Mucosa of descending colon (tissue), 3 donors: Measurements from ENCODE around the gene IRF6. TPM values are rescaled to one million over a fixed set of nuclear protein-coding genes. Genes with fewer than 3 reads are reported as not detected.

ENCODE experiments used
- ATAC-seq: fragments of 200-7000 bp; cut with Tn5 transposase; one replicate; pipeline ENCODE4 v1.9.1; 2020; ENCODE audit warnings: mild to moderate bottlenecking, moderate library complexity
- DNase-seq, 3 donors: peaks; one replicate each; pipeline ENCODE4 v3.0.0-alpha.2; 2020
- H3K36me3 ChIP-seq: fragments of 200-600 bp; one replicate; pipeline ENCODE4 v1.8.0; 2021; ENCODE audit warnings: low read depth, mild to moderate bottlenecking
- H3K4me1 ChIP-seq: fragments of 200-600 bp; one replicate; pipeline ENCODE4 v1.8.0; 2021; ENCODE audit warnings: low read depth, mild to moderate bottlenecking
- H3K4me3 ChIP-seq: fragments of 200-600 bp; one replicate; pipeline ENCODE4 v1.8.0; 2021; ENCODE audit warnings: mild to moderate bottlenecking
- H3K9me3 ChIP-seq: fragments of 200-600 bp; one replicate; pipeline ENCODE4 v1.8.0; 2021; ENCODE audit warnings: mild to moderate bottlenecking
- CTCF ChIP-seq: fragments of 200-600 bp; IDR thresholded peaks from one replicate; pipeline ENCODE4 v1.8.0; 2022; ENCODE audit warnings: antibody characterized with exemption, mild to moderate bottlenecking
- intact Hi-C, 2 donors: fragments of 100-400 bp; cut with DNase I in 1 of 2; cut with micrococcal nuclease in 1 of 2; formaldehyde crosslinking; loops; one replicate each; pipeline versions ENCODE4 v1.11.0 to v1.11.1; 2022; cut with DNase I, micrococcal nuclease
- total RNA-seq, 3 donors: library from RNA; stranded (reverse); fragmentation: NEBNext Ultra II Directional in 2 of 3; extraction: Animal tissue kit (Norgen Biotek cat#: 25700) in 2 of 3; gene quantifications; one replicate each; pipeline versions ENCODE4 v1.2.1 to v1.2.4, GENCODE V29; 2021 to 2023
- donor health status: DM: no; HTN: no; CAD: no; lungs with moderate emphysema.
- donor health status: DM: no; HTN: no; CAD: no.
- donor health status: DM: no; HTN: yes; CAD: no.

Gene IRF6
- total RNA-seq, 3 donors from 2014 or later, result 42.9 to 115 (median 96.9) TPM

GRCh38 chr1:209850342-209850979, 44.5 kb upstream of the IRF6 start:
- intact Hi-C loops, result no loop called here
- DNase-seq, result peak in 2 of 3 donors; percentile 29 to 33
- no peak overlapping the region for H3K4me3 ChIP-seq
- H3K9me3 ChIP-seq, result no peaks in the 10 kb centered on the region
- peak; percentile 45 for ATAC-seq
- no peak for TF ChIP-seq CTCF
- no peaks in the 10 kb centered on the region for H3K4me1 ChIP-seq
- H3K36me3 ChIP-seq, result no peaks in the 10 kb centered on the region

GRCh38 chr1:209849388-209849787, 43.4 kb upstream of the IRF6 start:
- intact Hi-C loops, result no loop called here
- H3K9me3 ChIP-seq, result no peaks in the 10 kb centered on the region
- no peaks in the 10 kb centered on the region for H3K36me3 ChIP-seq
- H3K4me1 ChIP-seq, result no peaks in the 10 kb centered on the region
- DNase-seq (no peak), ATAC-seq (no peak)
- TF ChIP-seq CTCF, result no peak
- no peak overlapping the region for H3K4me3 ChIP-seq

- peaks cover 22% of the 10 kb centered on the region for H3K36me3 ChIP-seq
- TF ChIP-seq CTCF, result no peak
- ATAC-seq, result no peak
- H3K4me3 ChIP-seq, result no peak overlapping the region
- no peaks in the 10 kb centered on the region for H3K4me1 ChIP-seq
- no peak for DNase-seq
- no peaks in the 10 kb centered on the region for H3K9me3 ChIP-seq
- intact Hi-C loops, result no loop called here
These were observed 39.4 kb upstream of the IRF6 start for GRCh38 chr1:209845408-209845725.

- Histone ChIP-seq H3K4me3 (no peak overlapping the region), H3K36me3 (peaks cover 22% of the 10 kb centered on the region), H3K9me3 (no peaks in the 10 kb centered on the region), H3K4me1 (no peaks in the 10 kb centered on the region)
- DNase-seq (no peak), ATAC-seq (no peak)
- intact Hi-C loops, result no loop called here
- no peak for TF ChIP-seq CTCF
These were observed 38.9 kb upstream of the IRF6 start for GRCh38 chr1:209844695-209845407.

- ATAC-seq, result no peak
- H3K4me1 ChIP-seq, result no peaks in the 10 kb centered on the region
- H3K36me3 ChIP-seq, result peaks cover 22% of the 10 kb centered on the region
- TF ChIP-seq CTCF, result no peak
- intact Hi-C loops, result no loop called here
- no peaks in the 10 kb centered on the region for H3K9me3 ChIP-seq
- no peak overlapping the region for H3K4me3 ChIP-seq
- no peak for DNase-seq
These were observed 34.7 kb upstream of the IRF6 start for GRCh38 chr1:209840611-209841010.
